GM19023 (cell line): ENCODE measurements around the gene ZNF341.
A peak's percentile ranks its signal among the peaks of the same experiment; 100 is the strongest.
"Not testable (repeated sequence)": the region's sequence is repeated elsewhere in the genome, so short reads cannot be mapped to it uniquely, and the experiment has no call there.

Experiments
- ATAC-seq: cut with Tn5 transposase; IDR thresholded peaks from one replicate; pipeline ENCODE4 v1.9.1; 2021; ENCODE audit warnings: mild to moderate bottlenecking, moderate library complexity; ENCODE audit not compliant: unreplicated experiment

Gene ZNF341

DNA sequence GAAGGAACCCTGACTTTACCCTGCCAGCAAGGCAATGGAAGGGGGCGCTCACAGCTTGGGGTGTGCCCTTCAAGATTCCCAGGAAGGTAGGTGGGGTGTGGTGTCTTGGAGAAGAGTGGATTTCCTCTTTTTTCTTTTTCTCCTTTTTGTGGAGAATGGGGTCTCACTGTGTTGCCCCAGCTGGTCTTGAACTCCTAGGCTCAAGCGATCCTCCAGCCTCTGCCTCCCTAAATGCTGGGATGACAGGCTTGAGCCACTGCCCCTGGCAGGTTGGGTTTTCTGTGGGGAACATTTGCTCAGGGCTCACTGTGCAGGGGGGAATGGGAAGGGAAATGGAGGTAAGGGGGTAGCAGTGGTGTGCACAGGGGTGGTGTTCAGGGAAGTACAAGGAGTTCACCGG is 4.0 kb upstream of the ZNF341 start:
- ATAC-seq, result no peak

GRCh38 chr20:33728463-33728862 is 3.3 kb upstream of the ZNF341 start:
- no peak for ATAC-seq

DNA sequence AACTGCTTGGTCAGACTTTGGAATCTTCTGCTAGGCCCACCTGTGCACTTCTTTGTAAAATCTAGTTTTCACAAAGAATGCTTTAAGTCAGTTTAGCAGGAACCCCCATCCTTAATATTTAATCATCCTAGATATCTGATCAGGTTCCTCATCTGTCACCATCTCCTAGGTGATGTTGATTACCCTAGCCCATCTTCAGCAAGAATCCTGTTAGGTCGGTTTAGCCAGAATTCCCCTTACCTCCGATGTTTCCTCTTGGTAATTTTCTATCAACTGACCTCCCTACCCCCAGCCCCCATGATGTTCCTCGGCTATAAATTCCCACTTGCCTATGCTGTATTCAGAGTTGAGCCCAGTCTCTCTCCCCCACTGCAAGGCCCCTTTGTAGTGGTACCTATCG is 2.7 kb upstream of the ZNF341 start:
- no peak for ATAC-seq

DNA sequence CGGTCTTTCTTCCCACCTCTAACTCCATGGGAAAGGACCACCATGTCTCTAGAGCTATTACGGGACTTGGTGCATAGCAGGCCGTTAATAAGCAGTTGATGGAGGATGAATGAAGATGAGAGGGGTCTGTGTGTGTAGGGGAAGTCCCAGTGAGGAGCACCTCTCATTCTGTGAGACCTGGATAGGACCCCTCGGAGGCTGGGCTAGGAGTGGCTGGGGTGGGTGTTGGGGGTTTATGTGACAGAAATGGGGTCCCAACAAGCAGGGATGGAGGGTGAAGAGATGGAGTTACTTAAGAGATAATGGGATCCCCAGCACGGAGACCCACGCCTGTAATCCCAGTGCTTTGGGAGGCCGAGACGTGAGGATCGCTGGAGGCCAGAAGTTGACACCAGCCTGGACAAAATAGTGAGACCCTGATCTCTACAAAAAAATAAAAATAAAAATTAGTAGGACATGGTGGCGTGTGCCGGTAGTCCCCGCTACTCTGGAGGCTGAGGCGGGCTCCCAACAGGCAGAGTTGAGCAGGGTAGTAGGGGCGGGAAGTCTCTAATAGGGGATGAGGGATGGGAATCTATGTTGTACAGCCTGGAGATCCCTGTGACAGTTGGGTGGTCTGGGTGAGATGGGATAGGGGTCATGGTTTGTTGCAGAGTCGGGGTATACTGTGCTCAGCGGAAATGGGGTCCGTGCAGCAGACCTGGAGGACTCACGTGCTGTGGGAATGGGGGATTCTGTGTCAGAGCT is 677 bp upstream of the ZNF341 start:
- ATAC-seq, result no peak

- ATAC-seq, result peak; percentile 63
Measured at GRCh38 chr20:33732166-33732970, 572 bp downstream of the ZNF341 start.

GRCh38 chr20:33733654-33734576 is 2.1 kb downstream of the ZNF341 start:
- no peak for ATAC-seq

DNA sequence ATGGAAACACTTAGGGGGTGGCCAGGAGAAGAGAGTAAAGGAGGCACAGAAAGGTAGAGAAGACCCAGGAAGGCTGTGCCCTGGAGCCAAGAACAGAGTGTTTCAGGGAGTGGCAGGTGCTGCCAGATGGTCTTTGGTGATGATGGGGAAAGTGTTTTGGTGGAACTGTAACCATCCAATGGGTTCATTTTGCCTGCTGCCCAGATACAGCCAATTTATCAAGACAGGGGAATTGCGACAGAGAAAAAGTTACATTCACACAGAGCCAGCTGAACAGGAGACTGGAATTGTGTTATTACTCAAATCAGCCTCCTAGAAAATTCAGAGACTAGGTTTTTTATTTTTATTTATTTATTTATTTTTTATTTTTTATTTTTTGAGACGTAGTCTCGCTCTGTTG is 5.2 kb downstream of the ZNF341 start:
- no peak for ATAC-seq

- ATAC-seq, result no peak
Measured at GRCh38 chr20:33739493-33739892, 7.7 kb downstream of the ZNF341 start.

- ATAC-seq, result no peak
Measured at GRCh38 chr20:33740189-33740588, 8.4 kb downstream of the ZNF341 start.

DNA sequence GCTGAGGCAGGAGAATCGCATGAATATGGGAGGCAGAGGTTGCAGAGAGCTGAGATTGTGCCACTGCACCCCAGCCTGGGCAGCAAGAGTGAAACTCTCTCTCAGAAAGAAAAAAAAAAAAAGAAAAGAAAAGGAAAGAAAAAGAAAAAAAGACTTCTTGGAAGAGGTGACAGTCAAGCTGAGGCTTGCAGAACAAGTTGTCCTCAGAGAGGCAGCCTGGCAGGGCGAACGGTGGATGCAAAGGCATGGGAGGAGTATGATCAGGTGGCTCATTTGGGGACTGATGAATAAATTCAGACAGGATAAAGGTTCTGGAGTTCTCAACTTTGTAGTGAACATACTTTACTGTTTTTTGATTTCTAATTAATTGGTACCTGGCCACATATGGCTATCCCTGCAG is 12.4 kb downstream of the ZNF341 start:
- no peak for ATAC-seq

DNA sequence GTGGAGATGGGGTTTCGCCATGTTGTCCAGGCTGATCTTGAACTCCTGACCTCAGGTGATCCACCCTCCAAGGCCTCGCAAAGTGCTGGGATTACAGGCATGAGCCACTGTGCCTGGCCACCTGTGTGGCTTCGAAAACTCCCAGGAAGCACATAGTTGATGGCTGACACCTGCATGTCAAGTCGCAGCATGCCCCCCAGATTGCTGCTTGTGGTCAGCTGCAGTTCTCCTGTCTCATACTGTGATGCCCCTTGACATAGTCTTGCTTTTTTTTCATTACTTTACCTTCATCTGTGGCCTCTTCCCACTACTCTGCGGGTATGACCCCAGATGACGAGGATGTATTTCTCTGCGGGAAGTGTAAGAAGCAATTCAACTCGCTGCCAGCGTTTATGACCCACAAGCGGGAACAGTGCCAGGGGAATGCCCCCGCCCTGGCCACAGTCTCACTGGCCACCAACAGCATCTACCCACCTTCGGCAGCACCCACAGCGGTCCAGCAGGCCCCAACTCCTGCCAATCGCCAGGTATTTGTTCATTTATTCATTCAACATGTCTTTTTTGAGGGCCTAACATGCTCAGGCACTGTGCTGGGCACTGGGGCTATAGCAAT is 13.1 kb downstream of the ZNF341 start:
- ATAC-seq, result no peak

- no peak for ATAC-seq
Measured at GRCh38 chr20:33746325-33746998, 14.7 kb downstream of the ZNF341 start.

DNA sequence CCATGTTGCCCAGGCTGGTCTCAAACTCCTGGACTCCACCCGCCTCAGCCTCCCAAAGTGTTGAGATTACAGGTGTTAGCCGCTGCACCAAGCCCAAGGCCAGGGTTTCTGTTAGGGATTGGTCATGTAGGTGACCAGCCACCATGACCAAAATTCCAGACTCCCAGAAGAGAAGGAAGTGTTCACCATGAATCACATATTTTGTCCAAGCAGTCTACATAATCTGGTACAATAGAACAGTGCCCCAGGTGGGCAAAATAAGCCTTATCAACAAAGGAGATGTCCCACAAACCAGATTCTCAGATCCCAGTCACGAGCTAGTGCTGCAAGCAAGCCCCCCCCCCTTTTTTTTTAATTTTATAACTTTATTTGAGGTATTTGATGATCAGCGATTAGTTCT is 20.0 kb downstream of the ZNF341 start:
- ATAC-seq, result no peak

- no peak for ATAC-seq
Measured at GRCh38 chr20:33753143-33753542, 21.3 kb downstream of the ZNF341 start.

DNA sequence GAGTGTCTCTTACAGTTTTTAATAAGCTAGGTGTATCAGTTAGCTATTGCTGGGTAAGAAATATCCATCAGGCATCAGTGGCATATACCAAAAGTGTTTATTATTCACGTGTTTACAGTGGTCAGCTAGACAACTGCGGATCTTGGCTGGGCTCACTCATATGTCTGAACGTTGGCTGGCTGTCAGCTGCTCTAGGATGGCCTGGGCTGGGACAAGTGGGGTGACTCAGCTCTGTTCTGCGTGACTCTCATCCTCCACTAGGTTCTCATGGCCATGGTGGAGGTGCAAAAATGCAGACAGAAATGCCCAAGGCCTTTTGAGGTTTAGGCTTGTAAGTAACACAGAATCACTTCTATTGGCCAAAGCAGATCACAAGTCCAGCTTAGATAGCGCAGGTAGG is 22.0 kb downstream of the ZNF341 start:
- ATAC-seq, result no peak

DNA sequence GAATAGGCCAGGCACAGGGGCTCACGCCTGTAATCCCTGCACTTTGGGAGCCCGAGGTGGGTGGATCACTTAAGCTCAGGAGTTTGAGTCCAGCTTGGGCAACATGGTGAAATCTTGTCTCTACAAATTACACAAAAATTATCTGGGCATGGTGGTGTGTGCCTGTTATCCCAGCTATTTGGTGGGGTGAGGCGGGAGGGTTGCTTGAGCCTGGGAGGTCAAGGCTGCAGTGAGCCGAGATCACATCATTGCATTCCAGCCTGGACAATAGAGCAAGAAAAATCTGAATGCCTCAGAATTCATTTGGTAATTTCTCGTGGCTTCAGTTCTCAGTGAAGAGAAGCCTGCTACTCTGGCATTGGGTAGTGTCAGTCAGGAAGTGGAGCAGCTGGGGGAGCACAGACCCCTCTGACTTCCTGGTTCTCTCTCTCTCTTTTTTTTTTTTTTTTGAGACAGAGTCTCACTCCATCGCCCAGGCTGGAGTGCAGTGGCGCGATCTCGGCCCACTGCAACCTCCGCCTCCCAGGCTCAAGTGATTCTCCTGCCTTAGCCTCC is 24.2 kb downstream of the ZNF341 start:
- not testable (repeated sequence) for ATAC-seq

GRCh38 chr20:33757046-33757445 is 25.2 kb downstream of the ZNF341 start:
- ATAC-seq, result no peak

- ATAC-seq, result no peak
Measured at GRCh38 chr20:33757458-33757857, 25.7 kb downstream of the ZNF341 start.

- ATAC-seq, result no peak
Measured at GRCh38 chr20:33761698-33762250, 30.0 kb downstream of the ZNF341 start.

- ATAC-seq, result no peak
Measured at GRCh38 chr20:33765099-33765498, 33.3 kb downstream of the ZNF341 start.
